Bronchial epithelial cell (primary cell): ENCODE measurements around the gene SSBP4. TPM values are rescaled to one million over a fixed set of nuclear protein-coding genes. Genes with fewer than 3 reads are reported as not detected.

Experiments used
- DNase-seq: peaks from one replicate; pipeline ENCODE4 v3.0.0-alpha.2; 2010; ENCODE audit warnings: low read depth
- FAIRE-seq: peaks from 2 replicates; lab custom pipeline; 2011; peaks lifted over from hg19 to GRCh38; lab: Jason Lieb, UNC
- H3K27me3 ChIP-seq: 2 replicates; pipeline ENCODE4 v1.5.1; 2011; ENCODE audit warnings: low read length; ENCODE audit not compliant: control insufficient read depth, insufficient read depth
- H3K36me3 ChIP-seq: 2 replicates; pipeline ENCODE4 v1.5.1; 2011; ENCODE audit warnings: low read length; ENCODE audit not compliant: control insufficient read depth, insufficient read depth
- H3K4me3 ChIP-seq: 2 replicates; pipeline ENCODE4 v1.5.1; 2011; ENCODE audit warnings: mild to moderate bottlenecking, low read depth, low read length, control low read depth
- CTCF ChIP-seq: IDR thresholded peaks from 2 replicates; pipeline ENCODE4 v1.5.1; 2011; ENCODE audit warnings: mild to moderate bottlenecking, moderate library complexity, low read length, control low read depth, inconsistent platforms; ENCODE audit not compliant: insufficient read depth, severe bottlenecking
- total RNA-seq: library from RNA; depleted of rRNA; stranded (reverse); fragments of >200 nt; gene quantifications from 2 replicates; pipeline ENCODE4 v1.2.1, GENCODE V29; 2014

Gene SSBP4
- total RNA-seq, 1 donor from 2014 or later, result 17.1 TPM

- no peak for TF ChIP-seq CTCF
- Histone ChIP-seq H3K4me3 (no peak overlapping the region), H3K27me3 (no peaks in the 10 kb centered on the region), H3K36me3 (peaks cover 11% of the 10 kb centered on the region)
- DNase-seq, result no peak
- FAIRE-seq, result no peak
Measured at GRCh38 chr19:18475004-18475453, 55.8 kb downstream of the SSBP4 start.

- DNase-seq (no peak), FAIRE-seq (peak; percentile 43)
- H3K27me3 ChIP-seq, result no peaks in the 10 kb centered on the region
- H3K4me3 ChIP-seq, result no peak overlapping the region
- H3K36me3 ChIP-seq, result peaks cover 9% of the 10 kb centered on the region
- no peak for TF ChIP-seq CTCF
Measured at GRCh38 chr19:18475762-18476331, 56.6 kb downstream of the SSBP4 start.

GRCh38 chr19:18476507-18477041, 57.4 kb downstream of the SSBP4 start:
- FAIRE-seq, result peak; percentile 28
- Histone ChIP-seq H3K36me3 (peaks cover 9% of the 10 kb centered on the region), H3K27me3 (no peaks in the 10 kb centered on the region), H3K4me3 (no peak overlapping the region)
- no peak for DNase-seq
- TF ChIP-seq CTCF, result no peak

GRCh38 chr19:18477042-18477779, 58.0 kb downstream of the SSBP4 start:
- no peaks in the 10 kb centered on the region for H3K27me3 ChIP-seq
- no peak for DNase-seq
- no peak for TF ChIP-seq CTCF
- no peak overlapping the region for H3K4me3 ChIP-seq
- no peak for FAIRE-seq
- peaks cover 8% of the 10 kb centered on the region for H3K36me3 ChIP-seq

- DNase-seq, result no peak
- TF ChIP-seq CTCF, result no peak
- Histone ChIP-seq H3K27me3 (no peaks in the 10 kb centered on the region), H3K4me3 (no peak overlapping the region), H3K36me3 (peaks cover 3% of the 10 kb centered on the region)
- no peak for FAIRE-seq
Measured at GRCh38 chr19:18477974-18478373, 58.8 kb downstream of the SSBP4 start.
